Brain microvascular endothelial cell (primary cell): Measurements from ENCODE around the gene GSDME.
A peak's percentile ranks its signal among the peaks of the same experiment; 100 is the strongest.

ENCODE experiments used
- DNase-seq: peaks from one replicate; pipeline ENCODE4 v3.0.0-alpha.2; 2020
- H3K27ac ChIP-seq: fragments of 250-450 bp; sonication (Bioruptor Pico); 2 replicates; pipeline ENCODE4 v1.5.1; 2020; ENCODE audit warnings: mild to moderate bottlenecking, moderate library complexity
- H3K27me3 ChIP-seq: fragments of 250-450 bp; sonication (Bioruptor Pico); replicated peaks from 2 replicates; pipeline ENCODE4 v1.5.1; 2020; ENCODE audit warnings: mild to moderate bottlenecking
- H3K36me3 ChIP-seq: fragments of 250-450 bp; sonication (Bioruptor Pico); replicated peaks from 2 replicates; pipeline ENCODE4 v1.5.1; 2020; ENCODE audit warnings: mild to moderate bottlenecking
- H3K4me3 ChIP-seq: 2 replicates; pipeline ENCODE4 v1.5.1; 2011; ENCODE audit warnings: low read depth, mild to moderate bottlenecking, control low read depth, low read length, moderate library complexity
- in situ Hi-C: cut with HindIII; loops from 2 replicates; pipeline ENCODE4 v1.10.0; 2017; ENCODE audit warnings: low sequenced_read_pairs, low pct_ligation_motif_present
- TF ChIP-seq, protein P1 (sequence below): IDR thresholded peaks from 2 replicates; pipeline ENCODE4 v1.5.1; 2011; ENCODE audit warnings: low read depth, mild to moderate bottlenecking, moderate library complexity, low read length, control low read depth, inconsistent platforms; ENCODE audit errors: missing control alignments

Gene GSDME

GRCh38 chr7:24788961-24789576 is 31.8 kb upstream of the GSDME start:
- TF ChIP-seq, protein P1, sequence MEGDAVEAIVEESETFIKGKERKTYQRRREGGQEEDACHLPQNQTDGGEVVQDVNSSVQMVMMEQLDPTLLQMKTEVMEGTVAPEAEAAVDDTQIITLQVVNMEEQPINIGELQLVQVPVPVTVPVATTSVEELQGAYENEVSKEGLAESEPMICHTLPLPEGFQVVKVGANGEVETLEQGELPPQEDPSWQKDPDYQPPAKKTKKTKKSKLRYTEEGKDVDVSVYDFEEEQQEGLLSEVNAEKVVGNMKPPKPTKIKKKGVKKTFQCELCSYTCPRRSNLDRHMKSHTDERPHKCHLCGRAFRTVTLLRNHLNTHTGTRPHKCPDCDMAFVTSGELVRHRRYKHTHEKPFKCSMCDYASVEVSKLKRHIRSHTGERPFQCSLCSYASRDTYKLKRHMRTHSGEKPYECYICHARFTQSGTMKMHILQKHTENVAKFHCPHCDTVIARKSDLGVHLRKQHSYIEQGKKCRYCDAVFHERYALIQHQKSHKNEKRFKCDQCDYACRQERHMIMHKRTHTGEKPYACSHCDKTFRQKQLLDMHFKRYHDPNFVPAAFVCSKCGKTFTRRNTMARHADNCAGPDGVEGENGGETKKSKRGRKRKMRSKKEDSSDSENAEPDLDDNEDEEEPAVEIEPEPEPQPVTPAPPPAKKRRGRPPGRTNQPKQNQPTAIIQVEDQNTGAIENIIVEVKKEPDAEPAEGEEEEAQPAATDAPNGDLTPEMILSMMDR: no peak
- no peak for DNase-seq
- H3K4me3 ChIP-seq: no peak overlapping the region
- H3K27me3 ChIP-seq: no peaks in the 10 kb centered on the region
- in situ Hi-C loops: no loop called here
- H3K36me3 ChIP-seq: no peaks in the 10 kb centered on the region
- no peak overlapping the region for H3K27ac ChIP-seq

GRCh38 chr7:24788075-24788474 is 30.8 kb upstream of the GSDME start:
- H3K4me3 ChIP-seq: no peak overlapping the region
- H3K27me3 ChIP-seq: no peaks in the 10 kb centered on the region
- no peak for DNase-seq
- in situ Hi-C loops: no loop called here
- H3K27ac ChIP-seq: no peak overlapping the region
- no peaks in the 10 kb centered on the region for H3K36me3 ChIP-seq
- TF ChIP-seq, protein P1: peak; percentile 71

GRCh38 chr7:24786941-24787340 is 29.7 kb upstream of the GSDME start:
- in situ Hi-C loops: no loop called here
- DNase-seq: peak; percentile 96
- H3K27ac ChIP-seq: peak overlapping the region; percentile 91

DNA sequence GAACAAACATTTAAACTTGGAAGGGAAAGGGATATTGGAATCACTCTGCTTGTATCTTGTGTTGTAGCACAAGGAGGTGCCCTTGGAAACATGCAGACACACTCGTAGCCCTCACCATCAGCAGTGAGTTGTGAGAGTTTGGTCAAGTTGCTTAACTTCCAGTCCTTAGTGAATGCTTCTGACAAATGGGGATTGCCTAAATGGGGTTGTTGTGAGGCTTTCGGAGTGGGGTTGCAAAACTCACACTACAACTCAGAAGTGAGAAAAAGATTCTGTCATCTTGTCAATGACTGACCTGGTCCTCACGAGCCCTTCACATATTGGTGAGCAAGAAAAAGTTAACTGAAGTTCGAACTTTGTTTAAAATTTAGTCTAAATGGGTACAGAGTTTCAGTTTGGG is 29.0 kb upstream of the GSDME start:
- Histone ChIP-seq H3K27me3 (no peaks in the 10 kb centered on the region), H3K27ac (peak overlapping the region; percentile 91), H3K36me3 (no peaks in the 10 kb centered on the region), H3K4me3 (no peak overlapping the region)
- in situ Hi-C loops: no loop called here
- TF ChIP-seq, protein P1: no peak
- no peak for DNase-seq

More at GRCh38 chr7:24786941-24787340, 29.7 kb upstream of the GSDME start:
- Histone ChIP-seq H3K36me3 (no peaks in the 10 kb centered on the region), H3K4me3 (no peak overlapping the region), H3K27me3 (no peaks in the 10 kb centered on the region)
- TF ChIP-seq, protein P1: no peak

DNA sequence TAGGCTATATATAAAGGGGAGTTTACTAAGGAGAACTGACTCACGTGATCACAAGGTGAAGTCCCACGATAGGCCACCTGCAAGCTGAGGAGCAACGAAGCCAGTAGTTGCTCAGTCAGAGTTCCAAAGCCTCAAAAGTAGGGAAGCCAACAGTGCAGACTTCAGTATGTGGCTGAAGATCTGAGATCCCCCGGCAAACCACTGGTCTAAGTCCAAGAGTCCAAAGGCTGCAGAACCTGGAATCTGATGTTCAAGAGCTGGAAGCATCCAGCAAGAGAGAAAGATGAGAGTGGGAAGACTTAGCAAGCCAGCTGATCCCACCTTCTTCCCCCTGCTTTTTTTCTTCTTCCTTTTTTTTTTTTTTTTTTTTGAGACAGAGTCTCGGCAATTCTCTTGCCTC is 27.0 kb upstream of the GSDME start:
- no peak overlapping the region for H3K27ac ChIP-seq
- DNase-seq: no peak
- TF ChIP-seq, protein P1: no peak

GRCh38 chr7:24783698-24784097 is 26.4 kb upstream of the GSDME start:
- Histone ChIP-seq H3K36me3 (no peaks in the 10 kb centered on the region), H3K27ac (no peak overlapping the region), H3K27me3 (no peaks in the 10 kb centered on the region), H3K4me3 (no peak overlapping the region)
- TF ChIP-seq, protein P1: no peak
- in situ Hi-C loops: no loop called here
- DNase-seq: no peak

More for the DNA sequence above, 27.0 kb upstream of the GSDME start:
- in situ Hi-C loops: no loop called here
- Histone ChIP-seq H3K27me3 (no peaks in the 10 kb centered on the region), H3K4me3 (no peak overlapping the region), H3K36me3 (no peaks in the 10 kb centered on the region)
